ENCODE data around the gene CYB5RL. TPM values are rescaled to one million over a fixed set of nuclear protein-coding genes. Genes with fewer than 3 reads are reported as not detected.

CYB5RL gene
- total and polyA plus RNA-seq, 2 of the 8 experiments (the other 6 are each of a cell fraction or from before 2014, with no cell fraction given), result 13.2 to 14.1 TPM

DNA sequence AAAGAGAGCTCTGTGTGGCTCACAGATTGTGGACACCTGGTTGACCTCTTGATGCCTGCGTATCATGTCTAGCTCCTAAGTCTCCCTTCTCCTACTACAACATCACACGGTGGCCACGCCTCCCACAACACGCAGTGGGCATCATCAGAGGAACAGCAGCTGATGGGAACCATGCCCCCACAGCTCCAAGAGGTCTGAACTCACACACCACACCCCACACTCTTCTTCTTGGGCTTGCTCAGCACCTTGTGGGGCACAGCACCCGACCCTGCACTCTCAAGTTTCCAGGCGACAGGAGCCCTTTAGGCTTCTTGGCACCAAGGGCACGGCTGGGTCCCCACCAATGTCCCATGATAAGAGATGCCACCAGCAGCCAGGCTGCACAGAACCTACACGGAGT is 28.2 kb downstream of the CYB5RL start (continued):
- TF ChIP-seq FOSL1 (IDR thresholded peaks at IDR 0.05; ENCODE audit: insufficient read depth, low read depth, low read length) (no peak), POLR2A (IDR thresholded peaks at IDR 0.05; ENCODE audit: control extremely low read depth in 1 of 2, low read depth in 2 of 2, low read length in 2 of 2) (no peak)

Data from H1 (cell line).